Prostate gland (tissue), 2 donors: Measurements from ENCODE around the gene UGT1A6. TPM values are rescaled to one million over a fixed set of nuclear protein-coding genes. Genes with fewer than 3 reads are reported as not detected.

Experiments used
- DNase-seq: peaks from one replicate; pipeline ENCODE4 v3.0.0-alpha.2; 2019; ENCODE audit warnings: low spot score
- H3K27ac ChIP-seq, 2 donors: fragments of 200-600 bp; sonication (generic); 2 replicates each; pipeline ENCODE4 v1.5.1; 2017 to 2019
- H3K27me3 ChIP-seq: fragments of 200-600 bp; sonication (generic); replicated peaks from 2 replicates; pipeline ENCODE4 v1.5.1; 2019; ENCODE audit not compliant: insufficient read depth
- H3K36me3 ChIP-seq, 2 donors: fragments of 200-600 bp; sonication (generic); 1 replicate in 1 of 2; 2 replicates in 1 of 2; pipeline versions ENCODE4 v1.5.1 to v1.8.1; 2017 to 2019
- H3K4me1 ChIP-seq: fragments of 200-600 bp; sonication (generic); replicated peaks from 2 replicates; pipeline ENCODE4 v1.5.1; 2019
- H3K4me3 ChIP-seq, 2 donors: fragments of 200-600 bp; sonication (generic); 2 replicates each; pipeline ENCODE4 v1.5.1; 2017 to 2019
- H3K9me3 ChIP-seq: fragments of 200-600 bp; sonication (generic); 2 replicates; pipeline ENCODE4 v1.5.1; 2017
- POLR2A ChIP-seq: fragments of 450-650 bp; IDR thresholded peaks from one replicate; pipeline ENCODE4 v1.6.1; 2016; ENCODE audit warnings: antibody characterized with exemption, mild to moderate bottlenecking
- POLR2AphosphoS5 ChIP-seq: sonication (generic); formaldehyde crosslinking; IDR thresholded peaks from one replicate; pipeline ENCODE4 v1.6.1; 2017; ENCODE audit warnings: antibody characterized with exemption
- WGBS: methylation state at CpG from one replicate; pipeline ENCODE4 v1.1.5; 2018; 5-methylcytosine and 5-hydroxymethylcytosine counted together
- intact Hi-C: fragments of 100-400 bp; cut with DNase I; formaldehyde crosslinking; loops from one replicate; pipeline ENCODE4 v1.14.2; 2022
- total RNA-seq, 2 donors: library from RNA; depleted of rRNA; stranded (reverse); fragments of >200 nt; gene quantifications; one replicate each; pipeline ENCODE4 v1.1.0, GENCODE V29; 2016
- TF ChIP-seq, protein P1 (sequence below), 4 experiments: fragments of 200-600 bp in 2 of 4; fragments of 450-650 bp in 2 of 4; sonication (generic) in 2 of 4; IDR thresholded peaks; 1 replicate in 3 of 4; 2 replicates in 1 of 4; pipeline ENCODE4 v1.5.1; 2016 to 2019; ENCODE audit warnings: antibody characterized with exemption in 4 of 4, mild to moderate bottlenecking in 2 of 4, moderate library complexity in 2 of 4

Gene UGT1A6
- total RNA-seq, 2 donors from 2014 or later = 0.85 to 6.6 TPM

DNA sequence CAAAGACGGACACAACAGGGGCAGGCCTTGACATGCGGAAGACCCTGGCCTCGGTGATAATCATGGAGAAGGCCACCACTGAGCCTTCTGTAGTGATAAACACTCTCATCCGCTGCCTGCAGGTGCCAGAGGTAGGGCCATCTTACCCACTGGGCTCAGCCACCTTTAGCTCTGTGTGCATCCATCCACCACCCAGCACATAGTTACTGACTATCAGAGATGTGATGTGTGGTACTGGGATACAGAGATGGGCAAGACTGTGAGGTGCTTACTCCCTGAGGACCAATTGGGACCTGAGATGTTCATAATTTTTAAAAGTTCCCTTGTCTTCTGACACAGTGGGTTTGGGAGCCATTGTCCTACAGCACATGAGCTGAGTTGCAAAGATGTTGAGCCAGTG lies 87.0 kb downstream of the UGT1A6 start:
- Histone ChIP-seq H3K9me3 (no peaks in the 10 kb centered on the region), H3K27me3 (no peaks in the 10 kb centered on the region), H3K27ac (no peak overlapping the region), H3K4me3 (no peak overlapping the region), H3K4me1 (no peaks in the 10 kb centered on the region), H3K36me3 (no peaks in the 10 kb centered on the region)
- DNase-seq = no peak
- intact Hi-C loops = no loop called here
- TF ChIP-seq, protein P1, sequence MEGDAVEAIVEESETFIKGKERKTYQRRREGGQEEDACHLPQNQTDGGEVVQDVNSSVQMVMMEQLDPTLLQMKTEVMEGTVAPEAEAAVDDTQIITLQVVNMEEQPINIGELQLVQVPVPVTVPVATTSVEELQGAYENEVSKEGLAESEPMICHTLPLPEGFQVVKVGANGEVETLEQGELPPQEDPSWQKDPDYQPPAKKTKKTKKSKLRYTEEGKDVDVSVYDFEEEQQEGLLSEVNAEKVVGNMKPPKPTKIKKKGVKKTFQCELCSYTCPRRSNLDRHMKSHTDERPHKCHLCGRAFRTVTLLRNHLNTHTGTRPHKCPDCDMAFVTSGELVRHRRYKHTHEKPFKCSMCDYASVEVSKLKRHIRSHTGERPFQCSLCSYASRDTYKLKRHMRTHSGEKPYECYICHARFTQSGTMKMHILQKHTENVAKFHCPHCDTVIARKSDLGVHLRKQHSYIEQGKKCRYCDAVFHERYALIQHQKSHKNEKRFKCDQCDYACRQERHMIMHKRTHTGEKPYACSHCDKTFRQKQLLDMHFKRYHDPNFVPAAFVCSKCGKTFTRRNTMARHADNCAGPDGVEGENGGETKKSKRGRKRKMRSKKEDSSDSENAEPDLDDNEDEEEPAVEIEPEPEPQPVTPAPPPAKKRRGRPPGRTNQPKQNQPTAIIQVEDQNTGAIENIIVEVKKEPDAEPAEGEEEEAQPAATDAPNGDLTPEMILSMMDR (IDR thresholded peaks at IDR 0.05) = no peak
- TF ChIP-seq POLR2AphosphoS5 (no peak), POLR2A (no peak)
- WGBS = 93% methylated on average over 4 of the region's 4 CpGs

GRCh38 chr2:233780771-233781170 lies 88.1 kb downstream of the UGT1A6 start:
- no peak overlapping the region for H3K4me3 ChIP-seq
- no peaks in the 10 kb centered on the region for H3K4me1 ChIP-seq
- intact Hi-C loops = no loop called here
- H3K27ac ChIP-seq = no peak overlapping the region
- DNase-seq = no peak
- TF ChIP-seq POLR2AphosphoS5 = no peak
- no peak for TF ChIP-seq POLR2A
- TF ChIP-seq, protein P1 (IDR thresholded peaks at IDR 0.05) = no peak
- no peaks in the 10 kb centered on the region for H3K9me3 ChIP-seq
- H3K36me3 ChIP-seq = no peaks in the 10 kb centered on the region
- 83% methylated on average over 4 of the region's 4 CpGs for WGBS
- H3K27me3 ChIP-seq = no peaks in the 10 kb centered on the region

DNA sequence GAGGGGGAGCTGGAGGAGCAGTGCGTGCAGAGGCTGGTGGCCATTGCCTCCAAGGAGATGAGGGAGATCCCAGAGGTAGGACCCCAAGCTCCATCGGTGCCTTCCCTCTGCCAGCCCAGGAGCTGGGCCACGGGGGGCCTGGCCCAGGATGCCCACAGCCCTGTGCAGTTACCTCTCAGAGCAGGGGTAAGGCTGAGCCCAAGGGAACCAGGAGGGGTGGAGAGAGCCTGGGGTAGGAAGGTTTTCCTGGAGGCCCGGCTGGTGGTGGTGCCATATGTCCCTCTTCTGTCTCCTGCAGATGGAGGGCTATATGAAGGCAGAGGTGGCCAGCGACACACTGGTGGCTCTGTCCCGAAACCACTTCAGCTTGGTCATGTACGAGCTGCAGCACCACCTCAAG lies 96.9 kb downstream of the UGT1A6 start:
- Histone ChIP-seq H3K4me3 (no peak overlapping the region), H3K36me3 (no peaks in the 10 kb centered on the region), H3K27me3 (no peaks in the 10 kb centered on the region), H3K9me3 (no peaks in the 10 kb centered on the region), H3K4me1 (no peaks in the 10 kb centered on the region), H3K27ac (no peak overlapping the region)
- no peak for DNase-seq
- intact Hi-C loops = no loop called here
- 87% methylated on average over 7 of the region's 7 CpGs for WGBS
- TF ChIP-seq POLR2AphosphoS5 (no peak), POLR2A (no peak)
- TF ChIP-seq, protein P1 (IDR thresholded peaks at IDR 0.05) = no peak

- no peak for DNase-seq
- intact Hi-C loops = no loop called here
- H3K4me1 ChIP-seq = no peaks in the 10 kb centered on the region
- H3K9me3 ChIP-seq = no peaks in the 10 kb centered on the region
- no peak overlapping the region for H3K4me3 ChIP-seq
- WGBS = 80% methylated on average over 18 of the region's 18 CpGs
- no peak overlapping the region for H3K27ac ChIP-seq
- no peaks in the 10 kb centered on the region for H3K27me3 ChIP-seq
- no peaks in the 10 kb centered on the region for H3K36me3 ChIP-seq
- TF ChIP-seq, protein P1 (IDR thresholded peaks at IDR 0.05) = no peak
- TF ChIP-seq POLR2A (no peak), POLR2AphosphoS5 (no peak)
These were observed 98.6 kb downstream of the UGT1A6 start for GRCh38 chr2:233791151-233791882.

GRCh38 chr2:233791883-233792329 lies 99.2 kb downstream of the UGT1A6 start:
- DNase-seq = no peak
- H3K27ac ChIP-seq = no peak overlapping the region
- no peaks in the 10 kb centered on the region for H3K27me3 ChIP-seq
- intact Hi-C loops = no loop called here
- H3K36me3 ChIP-seq = no peaks in the 10 kb centered on the region
- no peaks in the 10 kb centered on the region for H3K9me3 ChIP-seq
- H3K4me1 ChIP-seq = no peaks in the 10 kb centered on the region
- TF ChIP-seq, protein P1 (IDR thresholded peaks at IDR 0.05) = no peak
- TF ChIP-seq POLR2AphosphoS5 = no peak
- TF ChIP-seq POLR2A = no peak
- 77% methylated on average over 9 of the region's 9 CpGs for WGBS
- no peak overlapping the region for H3K4me3 ChIP-seq
